Measurements from ENCODE around the gene HS1BP3. TPM values are rescaled to one million over a fixed set of nuclear protein-coding genes. Genes with fewer than 3 reads are reported as not detected.

The HS1BP3 gene
- total and polyA plus RNA-seq, 12 donors, result 23.7 to 50.1 (median 40.5) TPM

- peaks cover 26 to 53% of the 10 kb centered on the region in 2 donors for H3K4me1 ChIP-seq (replicated peaks in 1 of 2)
- H3K36me3 ChIP-seq (replicated peaks in 1 of 2), result peaks cover 0 to 28% of the 10 kb centered on the region in 2 donors
- intact Hi-C loops (cut with DNase I), result loop anchor here in 1 of 2 donors (10.0 kb wide), 1 partner anchor 270 kb away; no protein-coding TSS in a partner anchor
- DNase-seq, result no peak
- no peak overlapping the region for H3K27ac ChIP-seq
- H3K27me3 ChIP-seq, result no peaks in the 10 kb centered on the region
- no peak overlapping the region for H3K4me3 ChIP-seq
- H3K9me3 ChIP-seq (replicated peaks in 1 of 3), result no peaks in the 10 kb centered on the region
- no peak for TF ChIP-seq CTCF (IDR thresholded peaks at IDR 0.05)
- no peak for TF ChIP-seq POLR2A (IDR thresholded peaks at IDR 0.05)
- 78 to 88% (median 81%) methylated on average over 2 to 14 of the region's 14 CpGs for WGBS, 4 donors
Measured at GRCh38 chr2:20645301-20645701, 5.6 kb downstream of the HS1BP3 start.

- H3K27ac ChIP-seq, result no peak overlapping the region
Measured at GRCh38 chr2:20643826-20644225, 7.1 kb downstream of the HS1BP3 start.

GRCh38 chr2:20643060-20643459, 7.8 kb downstream of the HS1BP3 start:
- Histone ChIP-seq H3K4me1 (replicated peaks in 1 of 2) (peaks cover 15 to 30% of the 10 kb centered on the region in 2 donors), H3K9me3 (replicated peaks in 1 of 3) (no peaks in the 10 kb centered on the region), H3K27ac (peak overlapping the region in 3 of 5 donors; percentile 96 to 97 (median 97)), H3K4me3 (no peak overlapping the region), H3K36me3 (replicated peaks in 1 of 2) (peaks cover 0 to 38% of the 10 kb centered on the region in 2 donors), H3K27me3 (no peaks in the 10 kb centered on the region)
- intact Hi-C loops (cut with DNase I), result loop anchor here in 1 of 2 donors (10.0 kb wide), 1 partner anchor 268 kb away; no protein-coding TSS in a partner anchor
- no peak for TF ChIP-seq CTCF (IDR thresholded peaks at IDR 0.05)
- 92 to 100% (median 96%) methylated on average over 6 to 7 of the region's 7 CpGs for WGBS, 4 donors
- no peak for DNase-seq

More at GRCh38 chr2:20643826-20644225, 7.1 kb downstream of the HS1BP3 start:
- intact Hi-C loops (cut with DNase I), result loop anchor here in 1 of 2 donors (10.0 kb wide), 1 partner anchor 269 kb away; no protein-coding TSS in a partner anchor
- TF ChIP-seq CTCF (IDR thresholded peaks at IDR 0.05), result no peak
- TF ChIP-seq POLR2A (IDR thresholded peaks at IDR 0.05), result no peak
- no peaks in the 10 kb centered on the region for H3K27me3 ChIP-seq
- 74 to 79% (median 76%) methylated on average over 3 of the region's 3 CpGs for WGBS, 4 donors
- no peaks in the 10 kb centered on the region for H3K9me3 ChIP-seq (replicated peaks in 1 of 3)
- peaks cover 0 to 38% of the 10 kb centered on the region in 2 donors for H3K36me3 ChIP-seq (replicated peaks in 1 of 2)
- no peak overlapping the region for H3K4me3 ChIP-seq
- DNase-seq, result no peak
- H3K4me1 ChIP-seq (replicated peaks in 1 of 2), result peaks cover 15 to 38% of the 10 kb centered on the region in 2 donors

GRCh38 chr2:20642055-20642971, 8.6 kb downstream of the HS1BP3 start:
- H3K4me1 ChIP-seq (replicated peaks in 1 of 2), result peaks cover 15 to 28% of the 10 kb centered on the region in 2 donors
- peak overlapping the region; percentile 84 to 97 (median 96) for H3K27ac ChIP-seq
- H3K4me3 ChIP-seq, result no peak overlapping the region
- no peaks in the 10 kb centered on the region for H3K9me3 ChIP-seq (replicated peaks in 1 of 3)
- H3K27me3 ChIP-seq, result no peaks in the 10 kb centered on the region
- TF ChIP-seq CTCF (IDR thresholded peaks at IDR 0.05), result peak; percentile 94 to 99 (median 96)
- TF ChIP-seq POLR2A (IDR thresholded peaks at IDR 0.05), result no peak
- peaks cover 0 to 43% of the 10 kb centered on the region in 2 donors for H3K36me3 ChIP-seq (replicated peaks in 1 of 2)
- WGBS, 4 donors, result 19 to 36% (median 28%) methylated on average over 20 to 26 of the region's 26 CpGs
- DNase-seq, result peak; percentile 81 to 94 (median 90)
- intact Hi-C loops (cut with DNase I), result loop anchor here in 1 of 2 donors (10.0 kb wide), 1 partner anchor 268 kb away; no protein-coding TSS in a partner anchor
